Right ventricle myocardium inferior (tissue), 1 donor: ENCODE results near the gene NDST3. TPM values are rescaled to one million over a fixed set of nuclear protein-coding genes. Genes with fewer than 3 reads are reported as not detected.

ENCODE experiments used
- ATAC-seq: fragments of 200-7000 bp; cut with Tn5 transposase; one replicate; pipeline ENCODE4 v1.9.1; 2020; ENCODE audit warnings: mild to moderate bottlenecking, moderate library complexity
- DNase-seq: peaks from one replicate; pipeline ENCODE4 v3.0.0; 2021; ENCODE audit errors: missing footprints
- intact Hi-C: fragments of 100-400 bp; cut with DNase I; formaldehyde crosslinking; loops from one replicate; pipeline ENCODE4 v1.11.0; 2022
- total RNA-seq: library from RNA; stranded (reverse); fragmentation: NEBNext Ultra II Directional; extraction: Animal tissue kit (Norgen Biotek cat#: 25700); gene quantifications from one replicate; pipeline ENCODE4 v1.2.1, GENCODE V29; 2021
- donor health status: DM: no; HTN: yes; CAD: no; lungs with severe emphysema.

Gene NDST3
- total RNA-seq, 1 donor from 2014 or later = not detected

DNA sequence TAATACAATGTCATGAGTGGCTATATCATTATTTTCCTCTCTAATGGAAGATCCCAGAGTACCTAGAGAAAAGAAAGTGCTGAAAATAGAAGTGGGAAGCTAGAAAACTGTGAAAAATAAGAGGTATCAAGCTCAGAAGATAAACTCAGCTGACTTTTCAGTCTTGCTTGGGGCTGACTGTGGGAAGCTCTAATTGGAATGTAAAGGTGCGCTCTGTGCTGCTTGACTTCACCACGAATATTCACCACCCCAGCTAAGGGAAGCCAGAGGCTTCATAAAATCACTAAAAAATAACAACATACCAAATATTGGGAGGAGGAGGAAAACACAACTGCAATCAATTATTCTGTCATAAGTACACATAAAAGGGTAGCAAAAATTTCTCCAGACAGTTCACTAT lies 25.1 kb downstream of the NDST3 start:
- intact Hi-C loops = no loop called here
- ATAC-seq = no peak
- no peak for DNase-seq

DNA sequence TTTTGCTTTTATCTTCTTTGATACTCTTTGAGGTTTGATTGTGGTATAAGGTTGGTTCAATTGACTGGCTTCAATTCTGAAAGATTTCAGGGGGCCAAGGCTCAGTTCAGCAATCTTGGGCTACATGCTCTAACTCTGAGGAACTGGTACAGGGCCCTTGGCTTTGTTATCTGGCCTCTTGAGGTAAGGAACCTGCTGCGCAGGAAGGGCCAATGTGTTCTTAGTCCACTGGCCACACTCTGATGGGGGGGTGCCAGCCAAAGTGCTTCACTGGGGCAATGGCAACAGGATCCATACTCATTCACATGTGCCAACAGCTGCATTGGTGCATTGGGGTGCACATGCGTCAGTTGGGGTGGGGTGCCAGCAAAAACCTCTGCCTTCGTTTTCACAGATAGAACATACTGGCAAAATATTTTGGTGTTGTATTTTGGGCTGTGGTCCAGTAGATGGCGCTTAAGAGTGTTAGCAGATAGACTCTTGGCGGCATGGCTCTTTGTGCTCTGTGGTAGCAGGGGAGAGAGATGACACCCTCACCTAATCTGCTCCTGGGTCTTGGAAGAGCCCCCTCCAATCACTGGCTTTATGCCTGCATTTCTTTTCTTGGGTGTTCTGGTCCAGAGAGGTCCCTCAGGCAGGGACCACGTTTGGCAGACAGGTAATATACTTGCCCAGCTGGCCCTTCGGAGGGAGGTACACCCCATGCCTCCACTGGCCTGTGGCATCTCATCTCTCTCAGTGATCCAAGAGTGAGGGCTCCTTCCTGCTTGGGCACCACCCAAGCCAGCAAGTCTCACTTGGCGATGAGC lies 42.9 kb downstream of the NDST3 start:
- no peak for ATAC-seq
- intact Hi-C loops = no loop called here
- DNase-seq = peak; percentile 28

DNA sequence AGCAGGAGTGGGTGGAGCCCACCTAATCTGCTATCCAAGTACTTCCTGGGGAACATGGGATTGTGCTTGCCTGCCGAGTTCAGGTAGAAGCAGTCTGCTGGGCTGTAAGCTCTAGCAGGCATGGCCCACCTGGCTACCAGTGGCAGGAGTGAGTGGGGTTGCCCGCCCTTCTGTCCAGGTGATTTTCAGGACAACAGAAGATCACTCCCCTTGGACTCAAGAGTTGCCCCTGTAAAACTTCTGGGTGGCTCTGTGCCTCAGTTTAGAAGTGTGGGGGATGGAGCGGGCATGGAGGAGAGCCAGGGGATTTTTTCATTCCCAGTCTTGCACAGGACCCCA lies 43.5 kb downstream of the NDST3 start:
- intact Hi-C loops = no loop called here
- DNase-seq (peak; percentile 18), ATAC-seq (no peak)

DNA sequence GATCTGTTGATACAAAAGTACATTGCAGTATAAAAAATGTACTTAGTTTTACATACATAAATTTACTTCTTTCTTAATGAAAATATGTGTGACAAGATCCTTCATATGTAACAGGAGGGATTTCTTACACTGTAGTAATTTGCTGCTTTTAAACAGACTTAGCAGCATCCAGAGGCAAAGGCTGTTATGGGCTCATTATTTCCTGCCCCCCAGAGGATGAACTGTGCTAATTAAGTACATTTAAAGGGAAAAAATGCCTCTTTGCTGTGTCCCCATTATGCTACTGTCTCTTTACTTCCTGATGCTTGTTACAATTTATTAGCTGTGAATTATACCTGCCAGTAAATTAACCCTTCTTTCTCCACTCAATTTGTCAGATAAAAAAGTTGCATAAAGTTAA lies 47.1 kb downstream of the NDST3 start:
- intact Hi-C loops = no loop called here
- ATAC-seq (no peak), DNase-seq (no peak)

DNA sequence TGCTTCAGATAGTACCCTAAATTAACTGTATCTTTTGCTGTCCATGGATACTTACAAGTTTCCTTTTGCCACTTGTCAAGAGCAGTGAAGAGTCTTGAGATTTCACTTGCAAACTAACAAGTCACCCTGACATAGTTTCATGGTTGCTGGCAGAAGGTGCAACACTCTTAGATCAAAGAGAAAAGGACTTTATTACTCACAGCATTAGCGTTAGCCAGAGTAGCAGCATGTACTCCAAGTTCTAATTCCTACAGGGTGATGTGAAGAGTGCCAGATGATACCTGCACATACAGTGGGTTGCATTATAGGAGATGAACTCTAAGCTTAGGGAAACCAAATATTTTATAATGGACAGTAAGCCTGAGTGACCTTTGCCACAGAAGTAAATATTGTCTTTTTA lies 47.9 kb downstream of the NDST3 start:
- no peak for DNase-seq
- intact Hi-C loops = no loop called here
- ATAC-seq = no peak

DNA sequence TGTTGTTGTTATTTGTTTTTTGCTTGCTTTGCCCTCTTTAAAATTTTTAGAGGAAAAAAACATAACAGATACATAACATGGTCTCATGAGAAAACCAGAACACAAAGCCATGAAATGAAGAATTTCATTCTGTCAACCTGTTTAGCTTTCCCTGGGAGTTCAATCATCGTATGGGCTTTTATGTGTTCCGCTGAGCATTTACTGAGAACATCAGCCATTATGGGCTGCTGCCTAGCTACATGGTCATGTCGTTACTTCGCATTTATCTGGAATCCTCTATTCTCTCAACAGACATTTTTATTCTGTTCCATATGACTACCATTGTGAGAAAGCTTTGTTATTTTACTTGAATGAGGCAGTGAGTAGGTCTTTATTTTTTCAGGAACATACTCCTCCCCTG lies 51.4 kb downstream of the NDST3 start:
- intact Hi-C loops = no loop called here
- no peak for DNase-seq
- ATAC-seq = no peak

DNA sequence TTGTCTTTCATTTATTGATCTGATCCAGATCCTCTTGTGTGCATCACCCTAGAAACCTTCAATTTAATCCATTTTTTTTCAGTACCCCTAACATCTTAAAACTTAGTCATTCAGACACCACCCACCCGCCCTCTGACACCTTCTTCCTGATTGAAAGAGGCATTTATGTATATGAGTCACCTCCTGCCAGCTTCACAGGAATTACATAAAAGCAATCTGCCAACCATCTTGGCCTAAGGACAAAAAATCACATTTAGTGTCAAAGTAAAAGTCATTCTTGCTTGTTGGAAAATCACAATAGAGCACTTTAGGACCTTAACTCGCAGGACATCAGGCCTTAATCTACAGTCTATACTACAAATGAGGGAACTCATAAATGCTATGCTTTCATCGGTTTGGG lies 52.1 kb downstream of the NDST3 start:
- no peak for DNase-seq
- intact Hi-C loops = no loop called here
- ATAC-seq = no peak

DNA sequence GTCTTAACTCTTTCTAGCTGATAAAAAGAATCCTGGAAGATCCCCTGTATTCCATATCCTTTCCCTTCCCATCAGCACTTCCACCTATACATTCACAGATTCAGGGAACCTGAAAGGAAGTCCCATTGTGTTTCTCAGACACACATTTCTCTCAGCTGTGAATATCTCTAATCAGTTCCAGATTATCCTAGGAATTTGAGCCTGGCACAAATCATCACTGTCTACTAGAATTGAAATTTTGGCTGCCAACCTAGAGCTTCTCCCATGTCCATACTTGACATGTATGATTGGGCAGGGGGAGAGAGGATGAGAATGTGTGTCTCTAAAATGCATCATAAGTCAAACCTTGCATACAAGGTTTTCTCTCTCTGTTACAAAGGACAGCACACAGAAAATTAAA lies 53.1 kb downstream of the NDST3 start:
- no peak for ATAC-seq
- intact Hi-C loops = no loop called here
- DNase-seq = no peak

DNA sequence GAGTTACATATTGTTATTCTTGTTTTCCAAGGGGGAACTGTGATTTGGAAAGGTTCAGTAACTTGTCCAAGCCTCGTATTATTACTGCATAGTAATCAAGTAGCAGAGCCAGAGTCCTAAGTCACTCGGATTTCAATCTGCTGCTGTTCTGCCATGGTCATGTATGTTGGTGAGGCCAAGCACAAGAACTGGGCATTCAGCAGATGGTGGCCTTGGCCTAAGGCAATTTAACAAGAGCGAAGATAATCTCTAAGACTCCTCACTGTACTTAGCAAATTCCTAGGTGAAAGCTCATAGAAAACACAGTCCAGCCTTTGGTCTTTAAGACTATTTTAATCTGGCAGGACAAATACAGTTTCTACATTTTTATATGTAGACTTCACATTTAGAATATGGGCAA lies 64.8 kb downstream of the NDST3 start:
- no peak for ATAC-seq
- intact Hi-C loops = no loop called here
- no peak for DNase-seq

DNA sequence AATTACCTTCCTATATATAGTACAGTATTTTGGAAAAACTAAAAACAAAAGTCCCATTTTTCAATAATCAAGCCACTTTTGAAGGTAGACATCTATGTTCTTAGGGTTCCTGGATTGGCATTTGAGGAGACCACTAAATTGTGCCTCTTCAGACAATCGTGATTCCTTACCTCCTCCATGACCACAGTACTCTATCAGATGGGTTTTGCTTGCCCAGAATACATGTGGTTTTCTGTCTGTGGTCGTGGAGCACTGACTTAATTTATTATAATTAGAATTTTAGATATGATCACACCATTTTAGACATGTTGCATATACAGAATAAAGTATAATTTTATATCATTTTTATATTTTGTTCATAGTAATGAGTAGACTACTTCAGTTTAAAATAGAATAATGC lies 67.9 kb downstream of the NDST3 start:
- no peak for DNase-seq
- no peak for ATAC-seq
- intact Hi-C loops = no loop called here

DNA sequence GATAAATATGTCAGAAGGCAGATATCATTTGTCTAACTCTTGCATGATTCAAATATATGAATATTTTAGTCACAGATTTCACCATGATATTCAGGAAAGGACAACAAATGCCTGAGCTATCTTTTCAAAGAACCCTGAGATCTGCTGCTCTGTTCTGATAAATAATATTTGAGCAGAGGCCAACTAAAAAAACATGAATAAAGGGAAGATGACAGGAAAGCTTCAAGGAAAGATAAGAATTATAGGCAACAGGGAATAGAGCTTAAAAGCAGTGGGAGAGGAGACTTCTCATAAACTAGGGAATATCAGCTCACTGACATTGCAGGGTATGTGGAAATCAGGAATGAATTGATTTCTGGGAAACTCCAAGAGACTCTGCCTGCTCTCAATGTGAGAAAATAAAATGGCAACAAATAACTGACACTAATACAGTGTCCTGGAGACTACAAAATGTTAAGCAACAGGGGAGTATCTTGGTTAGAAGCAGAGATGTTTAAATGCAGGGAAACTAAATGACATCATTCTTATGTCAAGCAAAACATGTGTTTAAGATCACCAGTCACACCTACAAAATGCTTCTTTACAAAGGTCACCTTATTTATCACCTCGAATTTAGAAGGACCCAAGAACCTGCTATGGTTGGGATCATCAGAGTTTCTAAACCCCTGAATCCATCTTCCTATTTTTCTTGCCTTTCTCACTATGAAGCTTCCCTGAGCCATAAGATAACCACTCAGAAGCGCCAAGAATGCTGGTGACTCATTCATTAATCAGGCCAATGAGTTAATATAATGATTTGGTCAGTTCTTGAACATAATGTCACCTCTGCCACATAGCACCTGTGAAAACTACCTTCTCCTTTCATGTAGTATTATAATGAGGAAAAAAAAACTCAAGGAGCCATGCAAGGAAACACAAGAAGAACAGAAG lies 78.1 kb downstream of the NDST3 start:
- ATAC-seq (no peak), DNase-seq (no peak)
- intact Hi-C loops = no loop called here

DNA sequence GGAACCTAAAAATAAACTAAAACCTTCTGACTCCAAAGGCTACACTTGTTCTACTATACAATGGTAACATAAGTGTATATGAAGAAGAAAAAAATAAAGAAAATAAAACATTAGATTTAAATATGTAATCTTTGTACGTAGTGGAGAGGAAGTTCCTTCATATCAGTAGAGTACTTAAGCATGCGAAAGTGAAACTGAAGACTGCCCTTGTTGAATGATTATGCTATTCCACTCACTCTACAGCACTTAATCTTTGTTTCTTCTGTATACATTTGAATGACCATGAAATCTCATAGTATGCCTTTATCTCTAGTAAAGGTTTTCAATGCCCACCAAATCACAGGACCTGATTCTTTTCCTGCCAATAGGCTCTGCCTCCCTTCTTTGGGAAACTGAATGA lies 78.9 kb downstream of the NDST3 start:
- ATAC-seq (no peak), DNase-seq (no peak)
- intact Hi-C loops = no loop called here

DNA sequence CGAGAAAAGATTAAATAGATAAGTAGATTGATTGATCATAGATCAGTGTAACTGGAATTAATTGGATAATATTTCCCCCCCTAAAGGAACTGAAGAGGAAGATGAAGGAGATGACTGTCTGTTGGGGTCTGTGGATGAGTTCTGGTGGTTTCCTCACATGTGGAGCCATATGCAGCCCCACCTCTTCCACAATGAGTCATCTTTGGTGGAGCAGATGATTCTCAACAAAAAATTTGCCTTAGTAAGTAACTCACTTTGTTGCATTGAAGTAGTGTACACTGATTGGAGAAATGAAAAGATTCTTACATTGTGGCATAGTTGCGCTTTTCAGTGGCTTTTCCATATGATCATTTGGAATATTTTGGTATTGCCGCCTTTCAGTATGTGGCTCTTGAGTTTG lies 80.4 kb downstream of the NDST3 start:
- intact Hi-C loops = no loop called here
- DNase-seq = no peak
- no peak for ATAC-seq

DNA sequence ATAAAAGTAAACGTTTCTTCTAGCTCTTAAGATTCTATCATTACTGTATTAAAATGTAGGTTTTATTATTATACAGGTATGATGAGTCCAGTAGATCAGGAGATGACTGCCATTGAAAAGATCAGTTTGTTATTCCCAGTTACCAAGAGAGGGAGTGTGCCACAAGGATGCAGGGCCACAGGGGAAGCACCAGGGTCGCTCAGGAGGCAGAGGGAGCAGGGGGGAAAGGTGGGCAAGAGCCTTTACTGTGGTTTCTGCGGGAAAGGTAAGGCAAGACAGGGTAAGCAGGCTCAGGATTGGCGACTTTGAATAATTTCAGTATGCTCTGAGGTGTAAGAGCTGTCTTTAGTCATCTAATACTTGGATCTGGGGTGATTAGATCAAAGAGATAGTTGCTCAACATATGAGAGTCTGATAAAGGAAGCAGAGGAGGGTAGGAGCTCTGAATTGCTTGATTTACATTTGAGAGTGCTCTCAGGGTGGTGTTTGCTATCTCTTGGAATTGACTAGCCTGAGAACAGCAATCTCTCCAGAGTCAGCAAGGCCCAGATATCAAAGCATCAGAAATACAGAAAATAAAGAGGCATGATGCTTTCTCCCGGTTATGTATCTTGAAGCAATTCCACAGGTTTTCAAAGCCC lies 86.0 kb downstream of the NDST3 start:
- DNase-seq (no peak), ATAC-seq (no peak)
- intact Hi-C loops = no loop called here

DNA sequence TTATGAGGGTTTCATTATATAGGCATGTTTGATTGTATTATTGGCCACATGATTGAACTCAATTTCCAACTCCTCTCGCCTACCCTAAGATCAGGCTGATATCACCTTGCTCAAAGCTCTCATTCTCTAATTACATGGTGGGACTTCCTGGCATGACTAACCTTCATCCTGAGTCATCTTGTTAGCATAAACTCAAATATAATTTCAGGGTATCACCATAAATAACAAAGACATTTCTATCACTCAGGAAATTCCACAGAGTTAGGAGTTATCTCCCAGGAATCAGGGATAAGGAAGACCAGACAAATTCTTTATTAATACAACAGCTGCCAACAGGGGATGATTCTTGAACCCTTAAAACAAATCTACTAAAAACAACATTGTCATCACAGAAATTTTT lies 90.7 kb downstream of the NDST3 start:
- DNase-seq = no peak
- intact Hi-C loops = no loop called here
- ATAC-seq = no peak

DNA sequence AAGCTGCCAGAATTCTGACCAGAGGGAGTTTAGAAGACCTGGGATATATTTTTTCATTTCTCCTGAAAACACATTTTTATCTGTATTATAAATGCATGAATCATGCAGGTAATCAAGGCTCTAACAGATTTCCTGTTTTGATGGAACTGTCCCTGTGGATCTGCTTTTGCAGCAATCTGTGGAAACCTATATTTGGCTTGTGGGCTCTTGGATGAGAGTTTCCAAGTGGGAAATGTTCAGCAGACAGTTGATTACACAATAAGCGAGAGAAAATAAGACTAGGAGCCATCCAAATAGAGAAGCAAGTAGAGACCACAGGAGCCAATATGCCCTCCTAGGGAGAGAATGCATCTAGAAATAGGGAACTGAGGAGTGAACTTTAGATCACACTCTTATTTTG lies 105.0 kb downstream of the NDST3 start:
- DNase-seq (no peak), ATAC-seq (no peak)
- intact Hi-C loops = no loop called here

DNA sequence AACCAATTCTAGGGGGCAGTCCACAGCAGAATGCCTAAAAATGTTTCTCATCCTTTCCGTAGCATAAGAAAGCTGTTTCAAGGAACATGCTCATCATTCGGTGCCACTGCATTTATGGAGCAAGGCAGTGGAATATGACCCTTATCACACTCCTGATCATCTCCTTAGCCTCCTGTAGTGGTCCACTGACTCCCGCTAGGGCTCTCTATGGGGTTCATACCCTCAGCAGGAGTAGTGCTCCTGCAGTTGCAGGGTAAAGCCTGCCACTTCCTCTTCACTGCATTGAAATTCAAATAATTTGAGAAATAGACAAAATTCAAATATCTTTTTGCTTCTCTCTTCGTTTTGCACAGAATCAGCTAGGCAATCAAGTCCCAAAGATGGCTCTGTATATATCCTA lies 107.0 kb downstream of the NDST3 start:
- ATAC-seq = no peak
- intact Hi-C loops = no loop called here

DNA sequence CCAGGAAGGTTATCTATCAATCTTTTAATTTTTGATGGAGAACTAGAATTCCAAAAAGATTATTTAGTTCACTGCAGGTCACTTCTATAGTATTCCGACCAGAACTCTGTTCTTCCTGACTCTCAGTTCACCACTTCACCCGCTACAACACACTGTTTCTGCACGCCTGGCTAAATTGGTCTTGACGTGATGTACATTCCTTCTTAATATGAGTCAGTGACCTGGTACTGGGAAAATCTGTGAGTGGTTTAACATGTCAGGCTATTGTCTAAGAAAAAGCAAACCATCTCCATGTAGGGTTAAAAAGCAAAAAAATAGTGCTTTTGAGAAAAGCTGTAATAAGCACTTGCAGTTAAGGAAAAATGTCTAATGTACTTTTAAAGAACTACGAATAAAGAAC lies 120.4 kb downstream of the NDST3 start:
- DNase-seq (no peak), ATAC-seq (no peak)
- intact Hi-C loops = no loop called here

More for the DNA sequence above, 107.0 kb downstream of the NDST3 start:
- DNase-seq = no peak

DNA sequence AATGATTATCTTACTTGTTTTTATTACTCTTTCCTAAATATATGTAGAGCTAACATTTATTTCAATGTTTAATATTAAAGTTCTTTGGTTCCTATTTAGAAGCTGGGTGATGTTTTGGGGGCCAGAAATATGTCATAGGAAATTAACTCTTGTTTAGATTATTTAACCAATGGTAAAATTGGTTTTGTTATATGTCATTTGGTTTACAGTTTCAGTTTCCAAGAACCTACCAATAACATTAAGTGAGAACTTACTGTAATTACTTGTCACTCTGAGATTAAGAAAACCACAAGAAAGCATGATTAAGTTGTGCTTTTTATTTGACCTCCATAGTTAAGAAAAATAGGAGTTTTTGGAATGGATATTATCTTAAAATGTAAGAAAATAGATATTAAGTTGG lies 121.2 kb downstream of the NDST3 start:
- intact Hi-C loops = no loop called here
- ATAC-seq (no peak), DNase-seq (no peak)
